Epithelial cell of prostate (primary cell): ENCODE results near the gene ARHGAP24.
A peak's percentile ranks its signal among the peaks of the same experiment; 100 is the strongest.

ENCODE experiments used
- DNase-seq: peaks from one replicate; pipeline ENCODE4 v3.0.0-alpha.2; 2011; ENCODE audit warnings: low read depth, low spot score
- H3K27ac ChIP-seq: fragments of 450-650 bp; 2 replicates; pipeline ENCODE4 v1.5.1; 2017; ENCODE audit warnings: mild to moderate bottlenecking

ARHGAP24 gene

DNA sequence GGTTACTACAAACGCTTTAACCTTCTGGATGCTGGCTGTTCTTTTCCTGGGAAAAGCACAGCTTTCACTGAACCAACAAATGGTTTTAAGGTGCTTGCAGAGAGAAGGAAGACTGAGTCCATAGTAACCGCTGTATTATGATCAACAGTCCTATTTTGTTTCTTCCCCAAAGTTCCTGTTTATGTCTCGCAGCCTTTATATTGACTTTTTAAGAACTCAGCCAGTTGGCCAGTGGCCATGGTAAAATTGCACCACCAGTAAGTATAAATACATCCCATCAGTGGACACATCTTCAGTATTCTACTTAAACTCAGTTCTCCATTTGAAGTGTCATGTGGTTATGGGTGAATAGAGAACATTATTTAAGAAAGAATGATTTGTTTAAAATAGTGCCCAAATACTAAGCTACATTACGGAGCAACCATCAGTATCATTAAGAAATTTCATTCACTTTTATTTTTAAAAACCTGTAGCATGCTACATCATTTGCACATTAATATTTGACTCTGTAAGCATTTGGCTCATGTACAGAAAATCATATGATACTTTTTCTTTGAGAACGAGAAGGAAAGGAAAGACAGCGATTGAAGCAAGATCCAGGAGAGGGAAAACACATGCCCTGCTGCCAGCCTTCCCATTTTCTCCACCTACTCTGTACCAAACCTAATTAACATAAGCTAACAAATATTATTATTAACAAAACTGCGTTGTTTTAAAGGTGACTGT, 287.0 kb downstream of the ARHGAP24 start:
- DNase-seq = no peak
- peak overlapping the region; percentile 45 for H3K27ac ChIP-seq

DNA sequence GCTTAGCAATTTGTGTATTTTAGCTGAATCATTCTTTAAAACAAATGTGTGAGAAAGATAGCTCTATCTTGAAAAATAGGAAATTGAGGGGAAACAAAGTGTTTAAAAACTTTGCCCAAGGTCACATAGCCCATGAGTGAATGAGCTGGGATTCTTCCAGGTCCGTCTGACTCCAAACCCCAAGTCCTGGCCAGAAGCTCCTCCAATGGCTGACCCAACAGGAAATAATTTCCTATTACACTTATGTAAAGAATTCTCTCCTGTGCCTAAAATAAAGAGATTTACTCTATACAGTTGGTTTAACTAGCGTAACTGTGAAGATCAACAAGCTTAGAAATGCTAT, 287.6 kb downstream of the ARHGAP24 start:
- DNase-seq = no peak
- H3K27ac ChIP-seq = peak overlapping the region; percentile 45

DNA sequence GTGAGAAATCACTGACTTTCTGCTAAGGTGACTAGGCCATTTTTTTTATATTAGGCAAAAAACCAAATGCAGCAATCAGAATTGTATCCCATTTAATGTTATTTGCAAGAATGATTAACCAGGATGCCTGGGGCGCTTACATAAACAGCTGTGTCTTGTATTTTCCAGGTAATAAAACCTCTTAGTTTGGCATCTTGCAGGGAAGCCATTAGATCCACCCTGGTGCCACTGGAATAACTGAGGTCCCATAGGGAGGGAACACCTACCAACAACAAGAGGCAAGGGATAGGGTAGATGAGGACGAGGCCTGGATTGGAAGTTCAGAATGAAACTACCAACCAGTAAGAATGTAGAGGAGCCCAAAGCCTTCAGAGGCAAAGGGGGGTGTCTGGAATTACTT, 288.3 kb downstream of the ARHGAP24 start:
- H3K27ac ChIP-seq = peak overlapping the region; percentile 45
- DNase-seq = no peak

DNA sequence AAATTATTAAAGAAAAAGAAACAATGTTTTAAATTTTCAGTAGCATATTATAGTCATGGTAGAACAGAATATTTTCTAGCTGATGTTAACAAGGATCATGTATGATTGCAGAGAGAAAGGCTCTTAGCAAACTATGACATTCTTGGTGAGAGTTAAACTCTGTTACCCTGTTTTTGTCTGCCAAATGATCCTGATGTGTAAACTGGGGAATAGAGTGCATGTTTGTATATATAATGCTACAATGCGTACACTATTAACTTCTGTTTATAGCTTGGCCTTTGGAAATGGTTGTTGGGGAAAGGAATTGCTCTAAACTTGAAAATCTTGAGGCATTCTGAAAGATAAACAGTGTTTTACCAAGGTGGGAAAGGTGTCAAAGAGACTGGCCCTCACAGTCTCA, 292.7 kb downstream of the ARHGAP24 start:
- DNase-seq = no peak
- no peak overlapping the region for H3K27ac ChIP-seq

DNA sequence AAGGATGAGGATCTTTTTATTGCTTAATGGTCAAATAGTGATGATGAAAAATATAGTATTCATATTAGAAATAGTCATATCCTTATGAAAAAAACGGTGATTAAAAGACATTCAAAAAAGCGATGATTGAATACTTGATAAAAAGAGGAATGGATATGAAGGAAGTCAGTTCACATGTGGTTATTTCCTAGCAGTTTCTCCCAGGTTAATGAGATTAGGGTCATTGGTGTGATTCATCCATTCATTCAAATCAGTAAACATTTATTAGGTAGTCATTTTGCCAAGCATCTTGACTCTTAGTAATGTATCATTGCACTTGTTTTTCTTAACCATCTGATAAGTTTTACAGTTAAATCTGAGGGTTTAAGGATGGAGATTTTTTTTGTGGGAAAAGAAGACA, 294.1 kb downstream of the ARHGAP24 start:
- H3K27ac ChIP-seq = no peak overlapping the region
- no peak for DNase-seq

DNA sequence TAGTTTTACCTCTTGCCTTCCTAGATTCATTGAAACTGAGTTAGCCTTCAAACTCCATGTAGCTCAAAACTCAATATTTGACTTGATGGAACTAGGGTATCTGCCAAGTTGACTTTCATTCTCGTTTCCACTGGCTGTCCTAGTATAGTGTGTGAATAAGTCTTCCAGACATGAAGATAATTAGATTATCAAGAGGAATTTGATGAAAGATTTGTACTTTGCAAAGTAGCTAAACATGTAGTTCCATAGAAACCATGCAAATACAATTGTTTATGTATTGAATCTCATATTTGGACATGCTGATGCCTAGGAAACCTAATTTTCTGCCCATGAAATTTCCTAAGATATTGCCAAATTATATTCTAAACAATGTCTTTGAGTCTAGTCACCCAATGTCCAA, 297.5 kb downstream of the ARHGAP24 start:
- H3K27ac ChIP-seq = no peak overlapping the region
- no peak for DNase-seq

DNA sequence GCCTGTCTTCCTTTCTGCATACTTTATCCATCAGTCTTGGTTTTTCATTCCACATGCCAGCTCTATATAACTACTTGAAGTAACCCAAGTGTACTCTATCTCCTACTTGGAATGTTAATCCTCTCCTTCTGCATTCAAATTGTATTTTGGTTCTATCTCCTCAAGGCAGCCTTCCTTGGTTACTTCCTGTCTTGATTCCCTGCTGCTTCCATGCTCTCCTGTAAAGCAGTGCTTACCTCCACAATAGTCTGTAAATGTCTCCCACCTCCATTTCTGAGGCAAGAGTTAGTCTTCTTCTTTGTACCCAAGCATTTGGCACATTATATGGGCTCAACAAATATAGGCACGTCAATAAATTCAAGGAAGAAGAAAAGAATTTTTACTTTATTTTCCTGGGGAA, 298.4 kb downstream of the ARHGAP24 start:
- H3K27ac ChIP-seq = no peak overlapping the region
- no peak for DNase-seq

GRCh38 chr4:85774000-85774399, 299.1 kb downstream of the ARHGAP24 start:
- DNase-seq = no peak
- H3K27ac ChIP-seq = no peak overlapping the region

DNA sequence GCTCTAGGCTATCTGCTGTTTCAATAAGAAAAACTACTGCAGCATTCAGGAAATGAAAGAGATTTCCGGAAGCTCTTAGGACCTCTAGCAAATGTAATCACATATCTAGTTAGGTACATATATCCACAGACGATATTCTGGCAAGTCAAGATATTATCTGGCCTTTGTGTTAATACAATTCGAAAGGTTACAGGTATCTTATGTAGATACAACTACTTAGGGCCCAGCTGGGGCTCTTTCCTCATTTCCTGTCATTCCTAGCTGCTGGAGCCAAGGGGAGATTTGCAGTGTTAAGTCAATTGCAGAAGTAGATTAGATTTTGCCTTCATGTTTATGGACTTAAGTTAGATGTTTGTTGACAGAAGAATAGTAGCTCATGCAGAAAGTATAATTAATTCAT, 299.5 kb downstream of the ARHGAP24 start:
- no peak overlapping the region for H3K27ac ChIP-seq
- no peak for DNase-seq

GRCh38 chr4:85776096-85776495, 301.1 kb downstream of the ARHGAP24 start:
- peak overlapping the region; percentile 38 for H3K27ac ChIP-seq
- DNase-seq = no peak

DNA sequence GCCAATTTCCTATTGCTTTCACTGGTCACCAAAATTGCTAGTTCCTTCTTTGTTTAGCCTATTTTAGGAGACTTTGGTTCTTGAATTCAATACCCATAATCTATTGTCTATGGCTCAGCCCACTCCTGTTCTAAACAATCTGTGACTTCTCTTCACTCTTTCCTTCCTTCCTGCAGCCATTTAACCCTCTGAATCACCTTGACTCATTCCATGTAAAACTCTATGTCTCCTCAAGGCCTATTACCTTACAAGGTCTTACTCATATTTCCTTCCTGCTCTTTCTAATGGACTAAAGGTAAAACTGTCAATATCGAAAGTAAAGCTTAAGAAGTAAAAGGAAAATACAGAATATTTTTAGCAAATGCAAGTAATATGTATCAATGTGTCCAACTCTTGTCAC, 301.6 kb downstream of the ARHGAP24 start:
- peak; percentile 60 for DNase-seq
- H3K27ac ChIP-seq = peak overlapping the region; percentile 38

DNA sequence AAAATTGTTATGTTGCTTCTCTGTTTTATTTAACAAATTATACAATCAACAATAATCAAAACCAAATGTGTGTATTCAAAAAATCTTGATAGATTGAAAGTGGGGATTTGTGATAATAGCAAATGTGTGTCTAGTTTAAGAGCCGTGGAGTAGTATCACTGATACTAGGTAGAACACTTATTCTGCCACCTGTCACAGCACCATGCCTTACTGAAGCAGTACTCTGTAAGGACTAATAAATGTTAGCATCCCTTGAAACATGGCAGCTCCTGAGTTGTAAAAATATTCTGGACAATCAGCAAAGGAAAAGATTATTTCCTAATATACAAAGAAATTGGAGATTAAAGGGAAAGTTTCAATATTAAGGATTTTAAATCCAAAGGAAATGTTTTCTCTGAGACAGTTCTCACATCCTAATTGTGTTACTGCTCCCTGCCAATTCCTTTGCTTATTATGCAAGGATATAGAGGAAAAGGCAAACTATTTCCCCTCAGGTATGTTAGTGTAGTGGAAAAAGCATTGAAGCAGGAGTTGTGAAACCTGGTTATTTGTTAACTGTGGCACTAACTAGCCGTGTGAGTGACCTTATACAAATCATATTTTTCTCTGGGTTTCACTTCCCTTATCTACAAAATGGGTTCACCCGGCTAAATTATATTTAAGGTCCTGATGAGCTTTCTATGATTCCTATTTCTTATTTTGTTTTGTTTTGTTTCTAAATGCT, 303.1 kb downstream of the ARHGAP24 start:
- DNase-seq = no peak
- H3K27ac ChIP-seq = peak overlapping the region; percentile 48

GRCh38 chr4:85778632-85779131, 303.7 kb downstream of the ARHGAP24 start:
- DNase-seq = no peak
- peak overlapping the region; percentile 48 for H3K27ac ChIP-seq

DNA sequence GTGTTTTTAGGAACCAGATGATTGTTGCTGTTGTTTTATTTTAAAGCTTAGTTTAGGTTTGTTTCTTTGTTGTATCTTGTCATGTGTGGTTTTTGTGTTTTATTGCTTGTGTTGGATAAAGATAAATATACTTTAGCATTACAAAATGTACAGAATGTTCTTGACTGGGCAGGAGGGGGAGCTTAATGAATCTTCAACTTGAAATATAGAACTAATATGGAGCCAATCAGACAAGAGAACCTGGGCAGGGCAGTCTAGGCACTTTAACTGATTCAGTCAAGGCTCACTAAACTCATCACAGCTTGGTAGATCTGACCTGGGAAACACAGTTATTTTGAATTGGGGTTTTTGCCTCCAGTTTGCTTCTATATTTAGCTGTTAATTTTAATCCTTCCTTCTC, 304.2 kb downstream of the ARHGAP24 start:
- peak overlapping the region; percentile 48 for H3K27ac ChIP-seq
- no peak for DNase-seq

GRCh38 chr4:85780664-85781063, 305.7 kb downstream of the ARHGAP24 start:
- DNase-seq = no peak
- no peak overlapping the region for H3K27ac ChIP-seq

DNA sequence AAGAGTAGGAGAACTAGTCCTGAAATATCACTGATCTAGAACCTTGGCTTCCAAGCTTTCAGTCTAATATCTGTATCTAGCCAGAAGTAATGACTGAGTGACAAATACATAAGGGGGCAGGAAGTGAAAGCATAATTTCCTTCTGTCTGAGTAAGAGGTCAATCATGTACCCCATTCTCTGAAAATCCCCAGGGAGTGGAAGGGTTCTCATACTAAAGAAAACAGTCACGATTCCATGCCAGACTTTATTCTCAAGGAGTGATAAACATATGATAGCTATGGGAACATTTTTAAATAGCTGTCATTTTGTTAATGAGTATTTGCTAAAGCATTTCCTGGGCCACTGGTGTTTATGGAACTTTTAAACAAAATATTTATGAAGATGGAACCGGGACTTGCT, 308.5 kb downstream of the ARHGAP24 start:
- peak overlapping the region; percentile 25 for H3K27ac ChIP-seq
- DNase-seq = no peak

- DNase-seq = no peak
- peak overlapping the region; percentile 25 for H3K27ac ChIP-seq
These were observed 308.9 kb downstream of the ARHGAP24 start for GRCh38 chr4:85783900-85784299.

DNA sequence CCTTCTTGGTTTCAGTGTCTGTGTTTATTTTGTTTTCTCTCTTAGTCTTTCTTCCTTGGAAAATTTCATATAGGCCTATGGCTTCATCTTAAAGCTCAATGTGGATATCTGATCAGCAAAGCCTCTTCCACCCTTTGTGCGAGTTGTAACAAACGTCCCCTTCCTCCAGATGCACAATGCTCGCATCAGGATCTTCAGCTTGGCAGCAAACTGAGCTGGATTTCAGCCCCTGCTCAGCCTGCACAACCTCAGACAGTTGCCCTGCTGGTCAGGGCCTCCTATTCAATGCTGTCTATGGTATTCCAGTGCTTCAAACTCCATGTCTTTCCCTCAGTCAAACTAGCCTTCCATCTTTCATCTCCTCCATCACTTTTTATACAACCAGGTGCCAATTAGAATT, 309.4 kb downstream of the ARHGAP24 start:
- H3K27ac ChIP-seq = peak overlapping the region; percentile 25
- no peak for DNase-seq

DNA sequence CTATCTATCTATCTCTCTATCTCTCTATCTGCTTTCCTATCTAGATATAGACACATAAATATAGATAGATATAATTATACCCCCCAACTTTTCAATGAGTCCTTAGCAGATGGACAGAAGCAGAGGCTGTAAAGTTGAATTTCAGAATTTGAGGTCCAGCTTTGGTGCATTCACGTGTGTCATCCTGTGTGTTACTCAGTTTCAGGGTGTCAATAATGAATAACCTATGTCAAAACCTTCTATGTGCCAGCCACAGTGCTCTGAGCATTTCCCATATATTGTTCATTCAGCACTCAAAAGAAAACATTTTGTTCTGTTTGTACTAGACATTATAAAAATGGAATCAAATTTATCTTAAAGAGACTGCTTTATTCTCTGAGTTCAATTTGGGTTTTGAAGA, 310.0 kb downstream of the ARHGAP24 start:
- no peak for DNase-seq
- no peak overlapping the region for H3K27ac ChIP-seq

DNA sequence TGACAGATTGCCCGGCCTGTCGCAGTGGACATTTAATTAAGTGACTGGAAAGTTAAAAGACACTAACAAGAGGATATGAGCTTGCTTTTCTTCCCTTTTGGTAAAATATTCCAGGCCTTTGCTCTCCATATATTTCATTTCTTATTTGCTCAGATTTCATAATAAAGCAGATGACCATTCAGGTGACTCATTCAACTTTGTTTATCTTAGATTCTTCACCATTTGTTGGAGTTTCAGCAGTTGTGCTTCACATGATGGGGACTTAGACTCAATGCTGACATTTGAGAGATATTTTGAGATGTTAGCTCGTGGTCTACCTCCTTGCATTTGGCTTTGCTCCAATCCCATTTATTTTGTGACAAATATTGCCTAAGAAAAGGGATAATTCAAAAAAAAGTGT, 312.2 kb downstream of the ARHGAP24 start:
- peak; percentile 10 for DNase-seq
- peak overlapping the region; percentile 34 for H3K27ac ChIP-seq

DNA sequence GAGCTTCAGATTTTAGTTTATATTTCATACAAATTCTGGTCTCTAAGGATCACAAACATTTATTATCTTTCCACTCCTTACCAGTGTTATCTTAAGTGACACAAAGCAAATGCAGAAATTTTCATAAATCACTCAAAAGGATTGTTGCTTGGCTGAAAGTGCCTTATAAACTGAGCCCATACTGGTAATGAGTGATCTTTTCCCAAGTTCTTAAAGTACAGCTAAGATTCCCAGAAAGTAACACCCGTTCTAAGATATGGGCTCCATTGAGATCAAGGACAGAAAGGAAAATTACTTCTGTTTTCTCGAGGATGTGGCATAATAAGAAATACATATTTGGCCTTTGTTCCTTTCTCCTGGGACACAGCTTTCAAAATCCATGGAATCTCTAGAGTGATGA, 313.7 kb downstream of the ARHGAP24 start:
- no peak for DNase-seq
- H3K27ac ChIP-seq = no peak overlapping the region

DNA sequence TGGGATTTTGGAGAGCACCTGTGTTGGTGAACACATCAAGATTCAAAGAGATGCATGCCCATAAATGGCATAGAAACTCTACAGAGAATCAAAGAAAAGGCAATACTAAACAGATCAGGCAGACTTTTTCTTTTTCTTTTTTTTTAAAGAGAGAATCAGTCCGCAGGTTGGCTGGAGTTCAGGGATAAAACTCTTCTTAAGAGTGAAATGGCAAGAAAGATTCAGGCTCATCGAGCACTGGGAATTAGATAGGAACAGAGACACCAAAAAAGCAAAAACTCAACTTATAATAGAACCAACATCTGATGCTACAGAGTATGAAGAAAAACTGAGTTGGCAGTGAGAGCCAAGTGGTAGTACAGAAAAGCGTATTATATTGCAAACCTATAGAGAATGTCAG, 314.3 kb downstream of the ARHGAP24 start:
- H3K27ac ChIP-seq = no peak overlapping the region

More for the DNA sequence above, 314.3 kb downstream of the ARHGAP24 start:
- DNase-seq = no peak
